RPMI8226 (cell line): ENCODE results near the gene IER5L.
"Not testable (repeated sequence)": the region's sequence is repeated elsewhere in the genome, so short reads cannot be mapped to it uniquely, and the experiment has no call there.

Experiments used
- DNase-seq: peaks from one replicate; pipeline ENCODE4 v3.0.0-alpha.2; 2015

IER5L gene

DNA sequence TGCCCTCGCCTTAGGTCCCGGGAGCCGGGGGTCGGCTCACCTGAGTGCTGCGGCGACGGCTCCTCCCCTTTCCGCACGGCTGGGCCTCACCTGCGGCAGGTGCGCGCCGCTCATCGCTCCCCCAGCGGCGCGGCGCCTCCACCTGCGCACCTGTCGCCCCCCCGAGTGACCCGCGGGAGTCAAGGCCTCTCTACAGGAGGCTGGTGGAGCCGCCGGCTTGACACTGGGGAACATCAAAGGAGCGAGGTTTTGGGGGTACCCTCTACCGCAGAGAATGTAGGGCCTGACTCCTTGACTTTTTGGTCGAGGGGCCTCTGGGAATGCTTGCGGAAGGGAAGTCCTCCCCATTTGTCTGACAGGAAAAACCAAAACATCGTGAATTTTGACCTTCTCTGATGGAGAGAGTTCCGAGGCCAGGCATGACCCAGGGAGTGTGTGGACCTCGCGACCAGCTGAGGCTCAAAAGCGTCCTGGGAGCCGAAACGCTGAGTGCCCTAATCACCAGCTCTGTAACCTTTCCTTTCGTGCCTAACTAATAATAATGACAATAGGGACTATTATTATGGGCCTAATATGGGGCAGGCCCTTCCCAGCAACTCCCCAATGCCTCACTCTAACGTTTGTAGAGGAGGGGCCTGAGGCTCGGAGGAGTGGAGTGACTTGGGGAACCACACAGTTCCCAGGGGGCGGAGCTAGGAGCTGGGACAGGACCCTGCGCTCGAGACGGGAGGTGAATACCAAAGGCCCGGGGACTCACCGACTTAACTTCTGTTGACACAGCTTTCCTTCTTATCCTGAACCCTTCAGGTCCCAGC, 714 bp upstream of the IER5L start:
- DNase-seq = no peak

DNA sequence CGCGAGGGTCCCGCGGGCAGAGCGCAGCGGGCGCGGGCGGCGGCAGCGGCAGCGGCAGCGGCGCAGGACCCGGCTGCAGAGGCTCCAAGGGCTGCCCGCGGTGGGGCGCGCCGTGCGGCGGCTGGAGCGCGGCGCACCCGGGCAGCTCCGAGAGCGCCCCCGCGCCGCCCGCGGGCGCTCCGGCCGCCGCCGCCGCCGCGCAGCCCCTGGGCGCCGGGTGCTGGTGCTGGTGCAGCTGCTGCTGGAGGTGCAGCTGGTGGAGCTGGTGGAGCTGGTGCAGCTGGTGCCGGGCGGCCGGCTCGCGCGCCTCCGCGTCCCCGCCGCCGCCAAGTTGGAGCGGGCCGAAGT, 644 bp downstream of the IER5L start:
- peak; percentile 70 for DNase-seq

DNA sequence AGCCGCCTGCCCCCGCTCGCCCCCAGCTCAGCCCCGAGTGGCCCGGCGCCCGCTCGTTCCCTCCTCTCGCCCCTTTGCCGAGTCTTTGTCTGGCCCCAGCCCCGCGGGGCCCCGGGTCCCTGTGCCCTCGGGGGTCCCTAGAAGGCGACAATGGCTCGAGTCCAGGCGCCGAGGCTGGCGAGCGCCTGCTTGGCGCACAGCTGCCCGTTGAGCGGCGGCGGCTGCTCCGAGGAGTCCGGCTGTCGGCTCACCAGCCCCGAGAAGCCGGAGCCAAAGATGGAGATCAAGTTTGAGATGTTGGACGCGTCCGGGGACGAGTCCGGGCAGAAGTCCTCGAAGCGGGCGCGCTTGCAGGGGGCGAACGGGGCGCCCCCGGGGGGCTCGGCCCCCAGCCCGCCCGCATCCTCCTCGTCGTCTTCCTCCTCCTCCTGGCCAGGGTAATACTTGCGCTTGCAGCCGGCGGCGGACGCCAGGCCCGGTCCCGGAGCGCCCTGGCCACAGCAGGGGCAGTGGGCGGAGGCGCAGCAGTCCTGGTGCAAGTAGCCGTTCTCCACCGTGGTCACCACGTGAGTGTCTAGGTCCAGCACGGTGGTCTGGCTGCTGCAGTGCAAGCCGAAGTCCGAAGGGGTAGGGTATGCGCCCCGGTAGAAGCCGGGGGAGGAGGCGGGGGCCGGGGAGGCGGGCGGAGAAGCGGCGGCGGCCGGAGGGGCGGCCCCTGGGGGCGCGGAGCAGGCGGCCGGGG, 1.2 kb downstream of the IER5L start:
- DNase-seq = peak; percentile 61

DNA sequence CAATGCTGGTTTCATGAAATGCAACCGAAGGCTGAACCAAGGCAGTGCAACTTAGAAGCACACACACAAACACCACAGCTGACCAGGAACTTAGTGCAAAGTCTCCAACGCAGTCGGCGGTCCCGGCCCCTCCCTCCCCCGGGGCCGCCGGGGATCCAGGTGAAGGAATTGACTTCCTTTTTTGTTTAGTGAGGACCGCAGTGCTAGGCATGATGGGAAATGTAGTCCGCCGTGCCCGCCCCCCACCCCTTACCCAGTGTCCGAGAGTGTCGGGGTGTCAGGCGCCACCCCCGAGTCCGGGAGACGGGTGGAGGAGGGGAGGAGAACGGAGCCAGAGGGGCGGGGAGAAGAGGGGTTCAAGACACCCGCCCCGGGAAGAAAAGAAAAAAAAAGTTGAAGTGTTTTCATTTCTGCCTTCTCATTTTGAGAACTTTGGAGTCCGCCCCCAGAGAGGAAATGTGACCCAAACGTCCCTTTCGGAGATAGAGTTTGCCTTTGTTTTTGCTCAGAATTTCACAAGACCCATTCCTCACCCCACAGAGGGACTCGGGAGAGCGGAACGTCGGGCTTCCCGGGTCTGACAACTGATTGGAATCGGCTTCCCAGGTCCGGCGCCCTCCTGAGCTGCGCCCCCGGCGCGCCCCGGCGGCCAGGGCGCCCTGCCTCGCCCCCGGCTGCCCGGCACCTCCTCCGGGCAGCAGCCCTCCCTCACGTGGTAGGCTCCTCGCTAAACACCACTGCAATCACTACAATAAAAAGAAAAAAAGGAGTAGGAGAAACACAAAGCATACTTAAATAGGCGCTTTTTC, 2.0 kb downstream of the IER5L start:
- DNase-seq = peak; percentile 97

DNA sequence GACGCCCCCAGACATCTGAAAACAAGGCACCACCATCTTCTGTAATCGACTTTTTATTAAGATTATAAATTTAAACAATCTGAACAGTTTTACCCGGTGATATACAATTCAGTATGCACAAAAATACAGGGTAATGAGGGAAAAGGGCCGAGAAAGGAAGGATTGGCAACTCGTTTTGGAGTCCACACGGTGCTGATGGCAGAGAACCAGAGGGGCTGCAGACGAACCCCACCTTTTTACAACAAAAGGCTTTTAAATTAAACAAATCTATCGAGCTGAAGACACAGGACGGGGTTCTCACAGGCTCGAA, 2.6 kb downstream of the IER5L start:
- no peak for DNase-seq

DNA sequence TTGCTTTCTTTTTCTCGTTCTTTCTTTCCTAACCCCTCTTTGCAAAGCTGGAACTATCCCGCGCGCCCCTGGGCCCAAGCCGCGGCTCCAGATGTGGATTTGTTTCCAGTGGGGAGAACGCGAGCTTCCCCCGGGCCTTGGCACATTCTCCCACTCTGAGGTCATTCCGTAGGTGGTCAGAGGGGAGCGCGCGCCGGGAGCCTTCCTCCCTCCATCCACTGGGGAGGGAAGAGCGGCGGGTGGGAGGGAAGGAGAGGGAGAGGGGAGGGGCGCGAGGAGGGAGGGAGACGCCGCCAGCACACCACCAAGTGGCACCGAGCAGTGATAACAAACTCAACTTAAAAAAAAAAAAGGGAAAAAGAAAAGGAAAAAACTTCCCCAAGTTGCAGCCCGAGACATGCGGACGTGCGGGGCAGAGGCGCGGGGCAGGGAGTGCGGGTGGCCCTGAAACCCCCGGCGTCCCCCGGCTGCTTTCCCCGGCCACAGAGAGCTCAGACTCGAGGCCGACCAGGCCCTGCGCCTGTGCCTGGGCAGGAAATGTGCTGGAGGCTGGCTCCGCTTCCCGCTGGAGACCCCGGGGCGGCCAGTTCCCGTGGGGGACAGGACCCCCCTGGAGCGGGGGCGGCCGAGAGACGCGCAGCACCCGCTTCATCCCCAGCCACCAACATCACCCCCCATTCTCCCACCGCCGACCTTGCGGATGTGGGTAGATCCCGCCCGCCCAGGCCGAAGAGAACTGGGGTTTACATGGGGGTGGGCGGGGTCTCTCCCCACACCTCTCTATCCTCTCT, 3.1 kb downstream of the IER5L start:
- DNase-seq = peak; percentile 48

DNA sequence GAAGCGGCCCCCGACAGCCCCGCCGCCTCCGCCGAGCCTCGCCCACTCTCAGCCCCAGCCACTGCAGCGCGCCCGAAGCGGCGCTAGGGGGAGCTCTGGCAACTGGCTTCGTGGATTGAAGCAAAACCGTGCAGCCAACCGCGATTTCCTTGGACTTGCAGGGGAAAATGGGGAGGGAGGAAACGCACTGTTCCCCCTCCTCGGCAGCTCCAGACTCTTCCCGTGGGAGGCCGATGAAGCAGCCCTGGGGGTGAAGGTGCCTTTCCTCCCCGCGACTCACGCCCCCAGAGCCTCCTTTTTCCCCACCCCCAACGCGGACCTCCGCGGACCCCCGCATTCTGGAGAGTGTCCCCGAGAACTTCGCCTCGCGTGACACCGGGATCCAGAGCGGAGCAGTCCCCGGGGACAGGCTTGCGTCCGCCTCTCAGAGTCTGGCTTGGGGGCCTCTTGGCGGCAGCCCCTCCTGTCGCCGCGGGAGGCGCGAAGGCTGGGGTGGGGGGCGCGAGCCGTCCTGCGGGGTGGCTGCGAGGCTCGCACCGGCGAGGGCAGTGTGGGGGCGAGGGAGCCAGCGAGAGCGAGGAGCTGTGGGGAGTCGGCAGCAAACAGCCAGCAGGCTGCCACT, 3.8 kb downstream of the IER5L start:
- DNase-seq = peak; percentile 89

DNA sequence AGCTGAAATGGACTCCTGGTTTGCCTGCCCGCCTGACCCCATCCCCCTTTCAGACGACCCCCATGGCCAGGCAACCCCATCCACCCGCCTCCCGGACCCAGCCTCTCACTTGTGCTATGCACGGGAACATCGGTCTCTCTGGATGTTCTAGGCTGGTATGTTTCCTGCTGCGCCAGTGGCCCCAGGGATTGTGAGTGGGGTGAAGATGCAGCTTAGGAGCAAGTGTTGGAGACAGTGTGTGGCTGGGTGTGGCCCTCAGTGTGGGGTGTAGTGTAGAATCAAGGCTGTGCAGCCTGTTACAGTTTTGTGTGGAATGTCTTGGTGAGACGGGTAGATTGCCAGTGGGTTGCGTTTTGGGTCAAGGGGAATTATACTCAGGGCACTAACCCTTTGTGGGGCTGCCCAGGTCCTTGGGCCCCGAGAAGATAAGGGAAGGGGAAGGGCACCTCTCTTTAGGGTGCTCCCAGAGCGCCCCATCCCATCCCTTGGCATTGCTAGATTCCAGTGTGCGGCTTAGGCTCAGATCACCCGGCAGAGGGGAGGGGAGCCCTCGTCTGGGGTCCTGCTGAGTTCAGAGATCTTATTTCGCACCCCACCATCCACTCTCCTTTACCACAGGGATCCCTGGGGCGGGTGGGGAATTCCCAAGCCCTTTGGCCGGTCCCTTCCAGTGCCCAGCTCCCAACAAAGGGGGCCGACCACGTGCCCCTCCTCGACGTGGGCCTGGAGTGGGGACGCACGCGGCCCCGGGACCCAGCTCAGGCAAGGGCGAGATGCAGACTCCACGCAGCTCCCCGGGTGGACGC, 4.6 kb downstream of the IER5L start:
- DNase-seq = no peak

DNA sequence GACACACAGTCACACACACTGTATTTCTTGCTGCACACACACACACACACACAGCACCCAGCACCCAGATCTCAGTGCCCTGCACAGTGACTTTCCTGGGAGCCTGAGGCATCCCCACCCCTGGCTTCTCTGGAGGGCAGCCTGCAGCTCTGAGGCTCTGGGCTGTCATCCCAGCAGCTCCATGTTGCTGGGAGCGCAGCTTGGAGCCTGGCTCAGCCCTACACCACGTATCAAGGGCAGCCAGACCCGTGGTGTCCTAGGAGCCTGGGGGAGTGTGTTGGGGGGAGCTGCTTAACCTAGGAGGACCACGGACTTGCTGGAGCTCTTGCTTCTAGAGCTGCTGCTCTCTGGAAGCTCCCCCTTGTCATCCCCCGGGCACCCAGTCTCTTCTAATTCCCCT, 5.2 kb downstream of the IER5L start:
- no peak for DNase-seq

DNA sequence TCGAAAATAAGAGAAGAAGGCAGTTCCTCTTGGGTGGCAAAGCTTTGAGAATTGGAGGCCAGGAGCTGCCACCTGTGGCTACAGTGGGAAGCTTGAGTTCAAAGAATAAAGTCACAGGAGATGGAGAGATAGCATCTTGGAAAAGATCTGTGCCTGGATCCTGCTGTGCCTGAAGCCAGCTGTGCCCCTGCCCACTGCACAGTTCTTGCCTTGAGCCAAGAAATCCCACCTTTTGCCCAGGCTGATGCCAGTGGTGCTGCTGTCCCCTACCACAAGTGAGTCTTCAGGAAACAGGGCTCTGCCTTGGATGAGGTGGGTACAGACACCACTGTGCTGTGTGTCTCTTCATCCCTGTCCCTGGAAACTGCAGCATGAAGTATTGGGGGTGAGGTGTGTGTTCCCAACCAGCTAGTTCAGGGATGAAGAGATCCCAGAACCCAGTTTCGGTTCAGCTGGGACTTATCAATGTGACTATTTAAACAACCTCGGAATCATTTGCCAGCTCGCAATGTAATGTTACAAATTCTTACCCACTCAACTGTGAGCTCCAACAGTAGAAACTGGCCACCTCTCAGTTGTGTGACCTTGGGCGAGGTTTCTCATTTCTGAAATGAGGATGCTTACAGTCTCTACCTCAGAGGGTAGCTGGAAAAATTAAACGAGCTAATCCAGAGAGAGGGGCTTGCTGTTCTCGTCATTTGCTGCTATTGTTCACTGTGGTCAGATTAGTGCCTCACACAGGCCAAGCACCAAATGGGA, 5.9 kb downstream of the IER5L start:
- no peak for DNase-seq

GRCh38 chr9:129170229-129170628, 7.8 kb downstream of the IER5L start:
- no peak for DNase-seq

DNA sequence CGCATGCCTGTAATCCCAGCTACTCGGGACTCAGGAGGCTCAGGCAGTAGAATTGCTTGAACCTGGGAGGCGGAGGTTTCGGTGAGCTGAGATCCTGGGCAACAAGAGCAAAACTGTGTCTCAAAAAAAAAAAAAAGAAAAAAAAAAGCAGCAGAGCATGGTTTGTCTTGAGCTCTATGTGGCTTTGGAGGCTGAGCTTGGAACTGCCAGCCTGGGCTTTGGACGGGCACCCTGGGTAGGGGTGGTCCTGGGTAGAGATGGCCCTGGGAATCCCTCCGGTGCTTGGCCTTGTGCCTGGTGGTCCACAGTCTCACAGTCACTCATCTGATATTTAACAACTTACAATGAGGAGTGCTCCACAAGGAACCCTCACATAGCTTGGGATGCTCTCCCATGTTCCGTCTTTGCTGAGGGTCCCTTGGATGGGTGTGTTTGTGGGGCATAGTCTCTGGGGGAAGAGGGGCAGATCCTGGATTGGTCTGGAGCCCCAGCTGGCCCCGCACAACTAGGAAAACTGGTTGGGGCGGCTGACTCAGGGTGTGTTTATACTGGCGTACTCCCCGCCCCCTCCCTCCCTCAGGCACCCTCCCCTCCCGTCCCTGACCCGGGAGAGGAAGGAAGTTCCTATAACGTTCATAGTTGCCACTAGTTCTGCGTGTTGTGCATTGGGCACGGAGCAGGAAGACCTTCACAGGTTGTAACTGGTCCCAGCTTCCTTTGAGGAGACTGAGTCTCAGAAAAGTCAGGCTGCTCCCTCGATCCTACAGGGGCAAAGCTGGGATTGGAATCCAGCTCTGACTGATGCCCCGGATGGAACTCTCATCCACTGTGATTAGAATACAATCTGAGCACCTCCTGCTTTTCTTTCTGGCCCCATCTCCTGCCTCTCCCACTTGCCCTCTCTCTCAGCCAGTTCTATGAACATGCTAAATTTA, 11.2 kb downstream of the IER5L start:
- peak; percentile 41 for DNase-seq

DNA sequence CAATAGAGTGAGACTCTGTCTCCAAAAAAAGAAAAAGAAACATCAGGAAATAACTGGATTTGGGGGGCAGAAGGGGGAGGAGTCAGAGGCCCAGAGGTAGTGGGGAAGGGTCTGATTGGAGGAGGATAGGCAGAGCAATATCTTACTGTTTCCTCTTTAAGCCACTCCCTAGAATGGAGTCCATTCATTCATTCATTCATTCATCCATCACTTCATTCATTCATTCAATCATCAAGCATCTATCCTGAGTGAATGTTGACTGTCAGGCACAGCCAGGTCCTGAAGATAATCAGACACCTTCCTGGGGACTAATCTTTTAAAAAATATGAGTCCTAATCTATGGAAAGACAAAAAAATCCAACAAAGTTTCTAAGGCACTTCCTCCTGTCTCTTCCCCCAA, 12.9 kb downstream of the IER5L start:
- no peak for DNase-seq

GRCh38 chr9:129164246-129164930, 13.7 kb downstream of the IER5L start:
- no peak for DNase-seq

DNA sequence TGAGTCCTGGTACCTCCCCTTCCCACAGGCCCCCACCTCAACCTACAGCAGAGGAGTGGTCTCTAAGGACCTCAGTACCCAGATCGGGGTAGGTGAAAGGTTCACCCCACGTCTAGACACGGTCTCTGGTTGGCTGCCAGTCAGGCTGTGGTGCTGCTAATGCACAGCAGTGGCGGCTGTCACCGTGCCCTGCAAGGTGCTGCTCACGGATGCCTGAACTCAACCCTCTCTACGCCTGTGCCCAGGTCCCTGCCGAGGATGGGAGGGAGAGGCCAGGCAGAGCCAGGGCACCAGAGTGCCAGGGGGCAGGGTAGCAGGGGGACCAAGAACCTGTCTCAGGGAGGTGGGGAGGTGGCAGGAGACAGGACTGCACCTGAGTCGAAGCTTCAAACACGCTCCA, 14.3 kb downstream of the IER5L start:
- no peak for DNase-seq

DNA sequence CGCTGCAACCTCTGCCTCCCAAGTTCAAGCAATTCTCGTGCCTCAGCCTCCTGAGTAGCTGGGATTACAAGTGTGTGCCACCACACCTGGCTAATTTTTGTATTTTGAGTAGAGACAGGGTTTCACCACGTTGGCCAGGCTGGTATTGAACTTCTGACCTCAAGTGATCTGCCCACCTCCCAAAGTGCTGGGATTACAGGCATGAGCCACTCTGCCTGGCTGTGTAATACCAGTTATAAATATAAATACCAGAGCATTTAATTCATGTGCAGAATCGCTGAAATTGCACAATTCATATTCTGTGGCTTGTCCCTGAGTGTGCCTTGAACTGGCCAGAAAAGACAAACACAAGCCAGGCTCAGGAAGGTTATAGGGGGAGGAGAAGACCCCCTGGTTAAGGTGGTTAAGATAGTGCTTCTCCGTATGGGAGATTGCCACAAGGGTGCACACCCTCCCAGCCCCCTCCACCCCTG, 14.8 kb downstream of the IER5L start:
- DNase-seq = not testable (repeated sequence)

GRCh38 chr9:129162497-129163197, 15.4 kb downstream of the IER5L start:
- no peak for DNase-seq

- no peak for DNase-seq
Observed at GRCh38 chr9:129161534-129161837, 16.6 kb downstream of the IER5L start.
